Spleen (tissue), 11 donors: Measurements from ENCODE around the gene TRIM40. TPM values are rescaled to one million over a fixed set of nuclear protein-coding genes. Genes with fewer than 3 reads are reported as not detected.

Source experiments
- DNase-seq: peaks from one replicate; pipeline ENCODE4 v3.0.0-alpha.2; 2020
- H3K27ac ChIP-seq, 8 donors: fragments of 200-600 bp; sonication (generic) in 7 of 8; 1 replicate in 4 of 8; 2 replicates in 4 of 8; pipeline versions ENCODE4 v1.5.0 to v1.8.0; 2016 to 2021; ENCODE audit warnings: inconsistent platforms in 4 of 8, mild to moderate bottlenecking in 4 of 8, moderate library complexity in 1 of 8
- H3K27me3 ChIP-seq, 7 donors: fragments of 200-600 bp; sonication (generic) in 6 of 7; replicated peaks in 1 of 7; 1 replicate in 4 of 7; 2 replicates in 3 of 7; pipeline versions ENCODE4 v1.5.0 to v1.8.0; 2016 to 2021; ENCODE audit warnings: inconsistent platforms in 3 of 7, mild to moderate bottlenecking in 1 of 7
- H3K36me3 ChIP-seq, 6 donors: fragments of 200-600 bp; sonication (generic) in 5 of 6; 1 replicate in 4 of 6; 2 replicates in 2 of 6; pipeline versions ENCODE4 v1.5.0 to v1.8.0; 2016 to 2021; ENCODE audit warnings: inconsistent platforms in 2 of 6
- H3K4me1 ChIP-seq, 6 donors: fragments of 200-600 bp; sonication (generic) in 5 of 6; 1 replicate in 3 of 6; 2 replicates in 3 of 6; pipeline versions ENCODE4 v1.5.0 to v1.8.0; 2016 to 2021; ENCODE audit warnings: inconsistent platforms in 3 of 6
- H3K4me3 ChIP-seq, 8 donors: fragments of 200-600 bp; sonication (generic) in 7 of 8; 1 replicate in 4 of 8; 2 replicates in 4 of 8; pipeline versions ENCODE4 v1.5.0 to v1.8.0; 2016 to 2021; ENCODE audit warnings: inconsistent platforms in 4 of 8, mild to moderate bottlenecking in 4 of 8, moderate library complexity in 2 of 8
- H3K9me3 ChIP-seq, 8 donors: fragments of 200-600 bp; sonication (generic) in 7 of 8; 1 replicate in 4 of 8; 2 replicates in 4 of 8; pipeline versions ENCODE4 v1.5.0 to v1.8.0; 2016 to 2021; ENCODE audit warnings: inconsistent platforms in 4 of 8
- POLR2A ChIP-seq, 3 donors: fragments of 450-650 bp; IDR thresholded peaks; one replicate each; pipeline ENCODE4 v1.5.1; 2017; ENCODE audit warnings: antibody characterized with exemption in 3 of 3, mild to moderate bottlenecking in 1 of 3
- POLR2AphosphoS5 ChIP-seq, 3 donors: sonication (generic); formaldehyde crosslinking; IDR thresholded peaks; one replicate each; pipeline ENCODE4 v1.5.1; 2017; ENCODE audit warnings: antibody characterized with exemption in 3 of 3
- WGBS, 5 donors: extraction: QIAGEN DNeasy Blood & Tissue Kit in 3 of 5; methylation state at CpG; one replicate each; pipeline versions ENCODE4 v1.1.5 to v1.1.7; 2013 to 2018; 5-methylcytosine and 5-hydroxymethylcytosine counted together
- intact Hi-C: fragments of 100-400 bp; cut with DNase I; formaldehyde crosslinking; loops from one replicate; pipeline ENCODE4 v1.15.0; 2023; ENCODE audit warnings: low total_unique reads
- polyA plus RNA-seq, 3 donors: library from polyadenylated mRNA; stranded (reverse); fragments of 200-250 nt; gene quantifications; one replicate each; pipeline ENCODE4 v1.2.1, GENCODE V29; 2013
- total RNA-seq, 7 donors: library from RNA; depleted of rRNA in 3 of 7; stranded (reverse); fragments of >200 nt in 3 of 7; fragmentation: NEBNext Ultra II Directional in 4 of 7; extraction: Animal tissue kit (Norgen Biotek cat#: 25700) in 4 of 7; gene quantifications; one replicate each; pipeline versions ENCODE4 v1.1.0 to v1.2.1, GENCODE V29; 2016 to 2021
- TF ChIP-seq, protein P1 (sequence below), 11 experiments: fragments of 200-600 bp in 7 of 11; fragments of 450-650 bp in 4 of 11; sonication (generic) in 4 of 11; IDR thresholded peaks in 8 of 11; conservative IDR thresholded peaks in 3 of 11; 1 replicate in 7 of 11; 2 replicates in 4 of 11; pipeline versions ENCODE4 v1.4.0 to v1.8.0; 2016 to 2021; ENCODE audit warnings: antibody characterized with exemption in 11 of 11, inconsistent platforms in 4 of 11, mild to moderate bottlenecking in 1 of 11
- donor health status: healthy with polysubstance abuse.
- donor health status: DM: no; HTN: no; CAD: no; lungs with moderate emphysema.
- donor health status: DM: no; HTN: no; CAD: no.
- donor health status: Bipolar disorder and iron deficiency.
- donor health status: healthy.
- donor health status: DM: no; HTN: no; CAD: no.
- donor health status: DM: yes; HTN: yes; CAD: no.

Gene TRIM40
- total and polyA plus RNA-seq, 10 donors: 0.20 to 1.0 (median 0.29) TPM; not detected in 7

DNA sequence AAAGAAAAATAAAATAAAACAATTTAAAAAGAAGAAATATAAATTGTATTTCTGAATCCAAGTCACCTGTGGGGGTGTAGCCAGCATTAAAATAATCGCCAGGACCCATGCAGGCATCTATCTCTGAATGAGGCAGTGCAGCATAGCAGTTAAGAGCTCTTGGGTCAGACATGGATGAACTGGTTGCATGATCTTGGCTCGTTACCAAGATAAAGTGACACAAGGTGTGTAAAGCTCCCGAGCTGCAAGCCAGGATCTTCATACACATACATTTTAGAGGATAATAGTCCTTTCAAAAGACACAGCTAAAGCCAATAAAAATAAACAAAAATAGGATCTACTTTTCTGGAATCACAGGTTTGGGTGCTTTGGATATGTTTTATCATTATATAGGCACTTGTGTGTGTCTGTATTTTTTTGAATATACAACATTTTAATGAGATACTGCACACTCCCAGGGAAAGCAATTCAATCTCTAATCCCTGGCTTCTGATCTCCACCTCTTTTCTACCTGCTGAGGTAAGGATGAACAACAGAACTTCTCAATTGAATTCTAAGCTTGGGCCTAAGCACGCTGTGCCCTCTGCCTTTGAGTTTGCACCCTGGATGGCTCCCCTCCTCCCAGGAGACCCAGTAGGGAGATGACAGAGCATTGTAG, 16.2 kb downstream of the TRIM40 start:
- no peaks in the 10 kb centered on the region for H3K36me3 ChIP-seq
- intact Hi-C loops: no loop called here
- no peak for TF ChIP-seq POLR2A (IDR thresholded peaks at IDR 0.05)
- no peak for TF ChIP-seq POLR2AphosphoS5 (IDR thresholded peaks at IDR 0.05)
- TF ChIP-seq, protein P1, sequence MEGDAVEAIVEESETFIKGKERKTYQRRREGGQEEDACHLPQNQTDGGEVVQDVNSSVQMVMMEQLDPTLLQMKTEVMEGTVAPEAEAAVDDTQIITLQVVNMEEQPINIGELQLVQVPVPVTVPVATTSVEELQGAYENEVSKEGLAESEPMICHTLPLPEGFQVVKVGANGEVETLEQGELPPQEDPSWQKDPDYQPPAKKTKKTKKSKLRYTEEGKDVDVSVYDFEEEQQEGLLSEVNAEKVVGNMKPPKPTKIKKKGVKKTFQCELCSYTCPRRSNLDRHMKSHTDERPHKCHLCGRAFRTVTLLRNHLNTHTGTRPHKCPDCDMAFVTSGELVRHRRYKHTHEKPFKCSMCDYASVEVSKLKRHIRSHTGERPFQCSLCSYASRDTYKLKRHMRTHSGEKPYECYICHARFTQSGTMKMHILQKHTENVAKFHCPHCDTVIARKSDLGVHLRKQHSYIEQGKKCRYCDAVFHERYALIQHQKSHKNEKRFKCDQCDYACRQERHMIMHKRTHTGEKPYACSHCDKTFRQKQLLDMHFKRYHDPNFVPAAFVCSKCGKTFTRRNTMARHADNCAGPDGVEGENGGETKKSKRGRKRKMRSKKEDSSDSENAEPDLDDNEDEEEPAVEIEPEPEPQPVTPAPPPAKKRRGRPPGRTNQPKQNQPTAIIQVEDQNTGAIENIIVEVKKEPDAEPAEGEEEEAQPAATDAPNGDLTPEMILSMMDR (IDR thresholded peaks at IDR 0.05 in 8 of 11, conservative IDR thresholded peaks at IDR 0.05 in 3 of 11): no peak
- DNase-seq: no peak
- no peak overlapping the region for H3K4me3 ChIP-seq
- H3K9me3 ChIP-seq: no peaks in the 10 kb centered on the region
- 64 to 87% (median 69%) methylated on average over 4 of the region's 4 CpGs for WGBS, 5 donors
- peaks cover 0 to 27% (median 12%) of the 10 kb centered on the region in 6 donors for H3K4me1 ChIP-seq
- H3K27me3 ChIP-seq: peaks cover 0 to 14% (median 3%) of the 10 kb centered on the region in 7 donors
- no peak overlapping the region for H3K27ac ChIP-seq

DNA sequence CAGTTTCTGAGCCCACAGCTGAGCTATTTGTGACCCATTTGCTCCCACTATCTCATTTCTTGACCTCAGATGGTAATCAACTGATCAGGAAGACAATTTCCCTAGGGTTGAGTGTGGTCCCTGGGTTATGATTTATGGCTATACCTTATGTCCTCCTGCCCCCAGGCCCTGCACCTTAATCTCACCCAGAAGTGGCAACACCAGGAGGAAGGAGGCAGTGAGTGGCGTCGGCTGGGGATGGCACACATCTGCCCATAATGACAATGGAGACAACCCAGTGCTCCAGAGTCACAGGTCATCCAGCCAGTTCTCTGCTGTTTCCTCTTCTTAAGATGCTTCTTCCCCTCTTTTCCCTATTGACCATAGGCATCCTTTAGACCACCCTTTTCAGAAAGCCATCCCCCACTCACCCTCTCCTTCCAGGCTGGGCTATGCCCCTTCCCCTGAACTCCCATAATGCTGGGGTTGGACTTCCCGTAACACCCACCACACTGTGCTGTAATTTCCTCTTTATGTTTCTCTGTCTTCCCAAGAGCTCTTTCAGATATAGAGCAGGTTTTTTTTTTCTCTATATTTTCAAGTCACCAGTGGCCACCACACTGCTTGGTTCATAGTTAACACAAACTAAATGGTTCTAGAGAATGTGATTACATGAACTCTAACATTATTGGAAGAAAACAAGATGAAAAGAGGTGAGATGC, 17.1 kb downstream of the TRIM40 start:
- DNase-seq: no peak
- Histone ChIP-seq H3K36me3 (no peaks in the 10 kb centered on the region), H3K4me1 (peaks cover 0 to 28% (median 12%) of the 10 kb centered on the region in 6 donors), H3K9me3 (no peaks in the 10 kb centered on the region), H3K4me3 (no peak overlapping the region), H3K27ac (no peak overlapping the region), H3K27me3 (peaks cover 0 to 14% (median 0%) of the 10 kb centered on the region in 7 donors)
- 43 to 64% (median 56%) methylated on average over 3 of the region's 3 CpGs for WGBS, 5 donors
- TF ChIP-seq POLR2A (IDR thresholded peaks at IDR 0.05) (no peak), POLR2AphosphoS5 (IDR thresholded peaks at IDR 0.05) (no peak)
- TF ChIP-seq, protein P1 (IDR thresholded peaks at IDR 0.05 in 8 of 11, conservative IDR thresholded peaks at IDR 0.05 in 3 of 11): no peak
- intact Hi-C loops: no loop called here

DNA sequence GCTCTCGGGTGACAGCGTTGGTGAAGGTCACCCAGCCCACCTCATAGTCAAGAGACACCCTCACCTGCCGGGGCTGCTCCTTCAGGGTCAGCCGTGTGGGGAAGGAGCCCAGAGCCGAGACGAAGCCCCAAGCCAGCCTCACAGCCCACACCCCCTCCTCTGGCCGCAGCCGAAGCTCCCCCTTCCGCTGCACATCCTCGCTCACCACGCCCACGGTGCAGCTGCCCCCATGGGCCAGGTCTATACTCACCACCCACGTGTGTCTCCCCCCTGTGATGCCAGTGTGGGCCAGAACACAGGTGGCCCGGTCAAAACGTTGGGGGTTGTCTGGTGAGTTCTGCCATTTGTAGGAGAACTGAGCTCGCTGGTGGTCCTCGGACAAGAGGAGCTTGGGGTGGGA, 18.1 kb downstream of the TRIM40 start:
- Histone ChIP-seq H3K4me1 (peaks cover 0 to 28% (median 12%) of the 10 kb centered on the region in 6 donors), H3K36me3 (no peaks in the 10 kb centered on the region), H3K4me3 (no peak overlapping the region), H3K27ac (no peak overlapping the region), H3K9me3 (no peaks in the 10 kb centered on the region), H3K27me3 (peaks cover 0 to 14% (median 0%) of the 10 kb centered on the region in 7 donors)
- DNase-seq: no peak
- no peak for TF ChIP-seq POLR2A (IDR thresholded peaks at IDR 0.05)
- no peak for TF ChIP-seq POLR2AphosphoS5 (IDR thresholded peaks at IDR 0.05)
- TF ChIP-seq, protein P1 (IDR thresholded peaks at IDR 0.05 in 8 of 11, conservative IDR thresholded peaks at IDR 0.05 in 3 of 11): no peak
- intact Hi-C loops: no loop called here
- WGBS, 5 donors: 90 to 94% (median 92%) methylated on average over 16 to 17 of the region's 17 CpGs
